ENCODE data around the gene DCTN4.
"Not testable (repeated sequence)": the region's sequence is repeated elsewhere in the genome, so short reads cannot be mapped to it uniquely, and the experiment has no call there.

Gene DCTN4

GRCh38 chr5:150758531-150759333 is at the start of gene DCTN4:
DCTN4 (minus strand) TSS chr5:150759017; CDS start chr5:150758993, 24 bp downstream.
- DNase-seq (ENCODE audit: low read depth in 2 of 2): peak; percentile 91 to 93

DNA sequence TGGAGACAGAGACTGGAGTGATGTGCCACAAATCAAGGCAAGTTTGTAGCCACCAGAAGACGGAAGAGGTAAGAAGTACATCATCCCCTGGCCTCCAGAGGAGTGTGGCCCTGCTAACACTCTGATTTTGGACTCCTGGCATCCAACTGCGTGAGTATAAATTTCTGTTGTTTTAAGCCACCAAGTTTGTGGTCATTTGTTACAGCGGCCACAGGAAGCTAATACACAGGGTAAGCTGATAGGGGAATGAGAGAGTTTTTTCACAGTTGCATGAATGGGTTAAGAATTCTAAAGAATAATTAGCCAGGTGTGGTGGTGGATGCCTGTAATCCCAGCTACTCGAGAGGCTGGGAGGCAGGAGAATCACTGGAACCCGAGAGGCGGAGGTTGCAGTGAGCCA is 45.6 kb upstream of the DCTN4 start:
- DNase-seq (ENCODE audit: low read depth in 2 of 2): no peak

DNA sequence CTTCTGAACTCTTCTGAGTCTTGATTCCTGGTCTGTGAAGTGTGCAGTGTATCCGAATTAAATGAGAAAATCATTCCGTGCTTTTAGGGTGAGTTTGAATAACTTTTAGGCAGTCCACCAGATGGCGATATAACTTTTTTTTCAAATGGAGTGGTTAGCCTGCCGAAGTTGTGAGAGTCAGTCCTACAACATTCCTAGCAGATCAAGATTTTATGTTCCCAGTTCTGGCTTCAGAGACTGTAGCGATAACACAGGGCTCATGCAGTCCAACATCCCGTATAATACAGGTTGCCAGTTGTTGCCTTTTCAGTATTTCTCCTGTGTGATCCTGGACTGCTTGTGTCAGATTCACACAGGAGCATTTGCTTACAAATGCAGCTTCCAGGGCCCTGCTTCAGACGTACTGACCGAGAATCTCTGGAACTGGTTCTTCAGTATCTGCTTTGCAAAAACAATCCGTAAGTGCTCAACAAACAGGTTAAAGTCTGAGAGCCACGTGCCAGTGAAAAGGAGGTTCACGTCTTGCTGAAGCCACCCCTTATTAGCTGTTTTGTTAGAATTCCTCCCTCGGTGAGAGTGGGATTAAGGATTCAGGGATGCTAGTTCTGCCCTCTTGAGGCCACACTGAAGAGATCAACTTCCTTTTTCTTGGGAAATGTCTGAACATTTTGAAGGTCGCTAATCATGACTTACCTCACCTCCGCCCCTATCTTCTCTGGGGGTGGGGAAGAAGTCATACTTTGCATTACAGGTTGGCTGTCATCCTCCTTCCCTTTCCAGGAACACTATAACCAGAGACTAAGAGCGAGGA is 42.5 kb upstream of the DCTN4 start:
- DNase-seq (ENCODE audit: low read depth in 2 of 2): no peak

- DNase-seq (ENCODE audit: low read depth in 2 of 2): no peak
These were observed 38.6 kb upstream of the DCTN4 start for GRCh38 chr5:150797384-150797783.

DNA sequence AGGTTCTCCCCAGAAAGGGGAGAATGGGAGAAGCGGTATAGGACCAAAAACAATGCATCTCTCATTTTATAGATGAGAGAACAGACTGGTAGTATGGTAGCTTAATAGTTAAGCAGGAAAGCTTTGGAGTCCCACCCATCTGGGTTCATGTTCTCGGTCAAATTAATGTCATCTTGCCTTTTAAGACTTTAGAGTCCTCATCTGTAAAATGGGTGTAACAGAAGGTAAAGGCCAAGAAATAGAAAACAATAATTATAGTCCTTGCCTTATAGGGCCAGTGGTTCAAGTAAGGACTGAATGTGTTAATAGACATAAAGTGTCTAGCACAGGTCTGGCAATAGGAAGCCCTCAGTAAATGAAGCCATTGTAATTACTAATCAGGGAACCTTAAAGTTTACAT is 36.1 kb upstream of the DCTN4 start:
- DNase-seq (ENCODE audit: low read depth in 2 of 2): no peak

GRCh38 chr5:150793423-150793888 is 34.6 kb upstream of the DCTN4 start:
- not testable (repeated sequence) for DNase-seq (ENCODE audit: low read depth in 2 of 2)

GRCh38 chr5:150791536-150791935 is 32.7 kb upstream of the DCTN4 start:
- DNase-seq (ENCODE audit: low read depth in 2 of 2): no peak

GRCh38 chr5:150789943-150790611 is 31.3 kb upstream of the DCTN4 start:
- DNase-seq (ENCODE audit: low read depth in 2 of 2): peak in 1 of 2 donors; percentile 68

- DNase-seq (ENCODE audit: low read depth in 2 of 2): no peak
These were observed 30.6 kb upstream of the DCTN4 start for GRCh38 chr5:150789450-150789849.

- DNase-seq (ENCODE audit: low read depth in 2 of 2): no peak
These were observed 30.2 kb upstream of the DCTN4 start for GRCh38 chr5:150788977-150789376.

DNA sequence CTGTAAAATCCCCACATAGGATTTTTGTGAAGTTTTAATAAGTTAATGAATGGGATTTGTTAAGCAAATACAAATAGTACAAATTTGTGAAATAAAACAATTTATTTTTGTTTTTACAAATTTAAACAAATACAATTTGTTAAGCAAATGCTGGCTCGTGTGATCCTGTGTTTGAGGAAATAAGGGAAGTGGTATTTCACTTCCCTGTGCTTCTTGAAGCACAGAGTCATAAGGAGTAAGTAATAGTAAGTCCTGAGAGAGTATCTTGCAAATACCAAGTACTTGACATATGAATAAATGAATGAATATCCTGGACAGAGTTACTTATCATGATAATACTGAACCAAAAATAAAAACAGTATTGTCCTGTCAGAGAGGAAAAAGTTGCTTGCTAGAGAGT is 28.8 kb upstream of the DCTN4 start:
- no peak for DNase-seq (ENCODE audit: low read depth in 2 of 2)

DNA sequence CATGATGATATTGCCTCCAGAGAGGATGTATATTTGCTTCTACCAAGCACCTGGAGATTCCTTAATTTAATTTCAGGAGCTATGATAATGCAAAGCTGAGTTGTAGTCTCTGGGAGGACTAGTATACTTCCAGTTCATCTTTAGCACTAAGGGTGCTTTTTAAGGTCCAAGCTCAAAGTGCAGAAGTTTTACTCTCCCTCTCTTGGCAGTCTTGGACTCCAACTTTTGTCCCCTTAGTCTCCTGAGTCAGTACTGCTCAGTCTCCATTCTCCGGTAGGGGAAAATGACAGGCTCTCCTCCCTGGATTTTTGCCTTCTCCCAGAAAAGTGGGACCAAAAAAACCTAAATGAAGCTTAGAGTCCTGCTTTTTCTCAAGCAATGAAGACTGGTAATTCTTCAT is 28.1 kb upstream of the DCTN4 start:
- DNase-seq (ENCODE audit: low read depth in 2 of 2): no peak

DNA sequence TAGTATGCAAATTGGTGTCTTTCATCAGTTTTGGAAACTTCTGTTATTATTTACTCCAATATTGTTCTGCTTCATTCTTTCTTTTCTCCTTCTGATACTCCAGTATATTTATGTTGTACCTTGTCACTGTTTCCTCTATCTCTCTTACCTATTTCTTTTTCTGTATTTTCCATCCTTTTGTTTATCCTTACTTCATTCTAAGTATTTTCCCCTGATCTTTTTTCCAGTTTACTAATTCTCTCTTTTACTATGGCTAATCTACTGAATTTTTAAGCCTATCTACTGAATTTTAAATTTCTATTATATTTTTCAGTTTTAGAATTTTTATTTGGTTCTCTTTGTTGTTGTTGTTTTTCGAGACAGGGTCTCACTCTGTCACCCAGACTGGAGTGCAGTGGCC is 27.1 kb upstream of the DCTN4 start:
- no peak for DNase-seq (ENCODE audit: low read depth in 2 of 2)

- peak in 1 of 2 donors; percentile 47 for DNase-seq (ENCODE audit: low read depth in 2 of 2)
These were observed 24.7 kb upstream of the DCTN4 start for GRCh38 chr5:150783422-150783928.

- DNase-seq (ENCODE audit: low read depth in 2 of 2): no peak
These were observed 24.0 kb upstream of the DCTN4 start for GRCh38 chr5:150782850-150783249.

- DNase-seq (ENCODE audit: low read depth in 2 of 2): no peak
These were observed 23.1 kb upstream of the DCTN4 start for GRCh38 chr5:150781706-150782614.

DNA sequence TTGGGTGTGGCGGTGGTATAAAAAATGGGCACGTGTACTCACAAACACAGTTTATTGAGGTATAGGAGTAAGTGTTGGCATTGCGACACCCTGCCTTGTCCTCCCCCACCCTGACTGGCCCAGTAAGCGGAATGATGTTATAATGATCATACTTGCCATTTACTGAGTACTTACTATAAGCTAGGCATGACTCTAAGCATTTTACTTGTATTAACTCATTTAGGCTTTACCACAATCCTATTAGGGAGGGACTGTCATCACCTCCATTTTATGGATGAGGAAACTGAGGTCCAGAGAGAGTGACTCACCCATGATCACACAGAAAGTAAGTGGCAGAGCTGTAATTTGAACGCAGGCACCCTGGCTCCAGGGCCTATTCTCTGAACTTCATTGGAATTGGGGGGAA is 22.0 kb upstream of the DCTN4 start:
- no peak for DNase-seq (ENCODE audit: low read depth in 2 of 2)

- peak in 1 of 2 donors; percentile 30 for DNase-seq (ENCODE audit: low read depth in 2 of 2)
These were observed 21.4 kb upstream of the DCTN4 start for GRCh38 chr5:150780187-150780692.

DNA sequence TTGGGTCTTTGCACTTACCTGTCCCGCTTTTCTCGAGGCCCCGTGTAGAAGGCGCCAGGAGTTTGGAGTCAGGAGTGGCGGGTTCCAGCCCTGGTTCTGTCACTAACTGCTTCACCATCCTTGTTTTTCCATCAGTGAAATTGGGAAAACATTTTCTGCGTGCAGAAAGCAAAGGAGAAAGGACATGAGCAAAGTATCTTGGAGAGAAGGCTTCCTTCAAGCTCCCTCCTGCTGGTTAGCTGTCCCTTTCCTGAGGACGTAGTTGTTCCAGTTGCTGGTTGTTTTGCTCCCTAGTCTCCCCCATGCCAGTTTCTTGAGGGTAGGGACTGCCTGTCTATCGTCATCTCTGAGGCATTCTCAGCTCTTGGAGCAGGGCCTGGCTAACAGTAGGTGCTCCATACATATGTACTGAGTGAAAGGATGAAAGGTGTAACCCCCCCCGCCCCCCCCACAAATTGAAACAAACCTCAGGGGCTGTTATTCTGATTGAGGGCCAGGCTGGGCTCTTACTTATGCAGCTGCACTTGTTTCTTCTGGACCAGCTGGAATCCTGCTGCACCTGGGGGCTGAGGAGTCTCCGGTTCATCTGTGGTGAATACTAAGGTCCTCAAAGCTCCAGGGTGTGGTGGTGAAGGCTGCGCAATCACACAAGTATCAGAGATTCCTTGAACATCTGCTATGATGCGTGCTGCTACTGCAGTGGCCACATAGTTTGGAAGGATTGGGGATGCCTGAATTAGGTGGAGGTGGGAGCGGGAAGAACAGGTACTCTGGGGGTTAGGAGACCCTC is 20.8 kb upstream of the DCTN4 start:
- no peak for DNase-seq (ENCODE audit: low read depth in 2 of 2)

Measured in stimulated activated CD4-positive, alpha-beta T cell treated with anti-CD3 and anti-CD28 coated beads, Interleukin-4, amount 100 ng/mL, for 48 hours (primary cell).